NCI-H187 treated with DMSO at 0.1 percent for 48 hours (cell line): ENCODE data around the gene NDUFS4.
"Not testable (repeated sequence)": the region's sequence is repeated elsewhere in the genome, so short reads cannot be mapped to it uniquely, and the experiment has no call there.

Source experiments
- DNase-seq: peaks from one replicate; lab custom pipeline; 2025; lab: John Stamatoyannopoulos, UW

Gene NDUFS4

DNA sequence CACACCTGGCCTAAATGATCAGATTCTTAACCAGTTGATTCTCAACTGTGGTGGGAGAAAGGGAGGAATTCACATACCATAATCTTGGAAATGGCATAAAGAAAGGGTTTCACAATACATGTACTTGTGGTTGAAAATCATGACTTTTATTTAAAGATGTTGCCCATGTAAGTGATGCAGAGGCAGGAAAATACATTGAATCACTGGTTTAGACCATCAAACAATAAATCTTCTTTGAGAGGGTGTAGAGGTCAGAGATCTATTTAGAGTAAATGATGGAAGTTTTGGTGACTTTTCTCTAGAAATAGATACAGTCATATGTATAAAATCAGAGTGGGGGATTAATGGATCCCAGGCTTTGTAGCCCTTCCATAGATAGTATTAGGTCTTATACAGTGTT is 15.4 kb downstream of the NDUFS4 start:
- no peak for DNase-seq

GRCh38 chr5:53576674-53577073 is 16.2 kb downstream of the NDUFS4 start:
- no peak for DNase-seq

DNA sequence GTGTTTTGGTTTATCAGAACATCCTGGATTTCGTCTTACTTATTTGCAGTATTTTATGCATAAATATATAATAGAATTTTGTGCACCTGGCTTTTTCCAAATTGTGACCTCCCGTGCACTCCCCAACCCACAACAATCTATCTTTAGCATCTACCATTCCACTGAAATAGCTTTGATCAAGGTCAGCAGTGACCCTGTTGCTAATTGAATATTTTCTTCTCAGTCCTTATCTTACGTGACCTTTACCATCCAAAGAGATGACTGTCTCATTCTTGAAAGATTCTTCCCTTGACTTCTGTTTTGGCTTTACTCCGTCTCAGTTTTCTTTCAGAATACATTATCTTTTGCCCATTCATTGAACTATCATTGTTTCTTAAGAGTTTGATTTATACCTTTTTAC is 18.4 kb downstream of the NDUFS4 start:
- no peak for DNase-seq

DNA sequence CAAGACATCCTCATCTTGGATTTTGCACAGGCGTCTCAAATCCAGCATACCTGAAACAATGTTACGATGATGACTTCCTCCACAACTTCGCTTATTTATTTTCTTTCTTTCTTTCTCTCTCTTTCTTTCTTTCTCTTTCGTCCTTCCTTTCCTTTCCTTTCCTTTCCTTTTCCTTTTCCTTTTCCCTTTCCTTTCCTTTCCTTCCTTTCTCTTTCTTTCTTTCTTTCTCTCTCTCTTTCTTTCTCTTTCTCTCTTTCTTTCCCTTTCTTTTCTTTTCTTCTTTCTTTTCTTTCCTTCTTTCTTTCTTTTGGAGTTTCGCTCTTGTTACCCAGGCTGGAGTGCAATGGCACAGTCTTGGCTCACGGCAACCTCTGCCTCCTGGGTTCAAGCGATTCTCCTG is 20.1 kb downstream of the NDUFS4 start:
- no peak for DNase-seq

- no peak for DNase-seq
Observed at GRCh38 chr5:53582225-53582624, 21.8 kb downstream of the NDUFS4 start.

DNA sequence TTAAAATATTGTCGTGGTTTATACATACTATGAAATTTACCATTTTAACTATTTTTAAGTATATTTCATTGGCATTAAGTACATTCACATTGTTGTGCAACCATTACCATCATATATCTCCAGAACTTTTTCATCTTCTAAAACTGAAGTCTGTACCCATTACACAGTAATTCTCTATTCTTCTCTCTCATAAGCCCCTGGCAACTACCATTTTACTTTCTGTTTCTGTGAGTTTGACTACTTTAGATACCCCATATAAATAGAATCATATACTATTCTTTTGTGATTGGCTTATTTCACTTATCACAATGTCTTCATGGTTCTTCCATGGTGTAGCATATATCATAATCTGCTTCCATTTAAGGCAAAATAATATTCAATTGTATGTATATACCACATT is 30.3 kb downstream of the NDUFS4 start:
- no peak for DNase-seq

GRCh38 chr5:53594419-53594818 is 34.0 kb downstream of the NDUFS4 start:
- DNase-seq, result no peak

GRCh38 chr5:53597894-53598293 is 37.5 kb downstream of the NDUFS4 start:
- DNase-seq, result no peak

GRCh38 chr5:53601570-53601969 is 41.1 kb downstream of the NDUFS4 start:
- DNase-seq, result no peak

- DNase-seq, result no peak
Observed at GRCh38 chr5:53603009-53603687, 42.7 kb downstream of the NDUFS4 start.

DNA sequence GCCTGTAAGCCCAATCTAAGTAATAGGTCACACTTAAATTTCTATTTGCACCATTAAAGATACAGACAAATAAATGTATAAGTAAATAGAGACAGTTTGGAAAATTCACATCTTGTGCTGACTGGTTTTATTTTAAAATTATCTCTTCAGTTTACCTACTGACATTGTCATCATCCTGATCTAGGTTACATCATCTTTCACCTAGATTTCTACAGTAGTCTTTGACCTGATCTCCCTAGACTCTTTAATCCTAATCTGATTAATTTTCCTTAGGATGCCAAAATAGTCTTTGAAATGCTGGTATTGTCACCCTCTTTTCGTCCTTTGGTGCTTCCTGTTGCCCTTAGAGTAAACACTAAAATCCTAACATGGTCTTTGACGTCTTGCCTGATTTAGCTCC is 43.9 kb downstream of the NDUFS4 start:
- DNase-seq, result no peak

DNA sequence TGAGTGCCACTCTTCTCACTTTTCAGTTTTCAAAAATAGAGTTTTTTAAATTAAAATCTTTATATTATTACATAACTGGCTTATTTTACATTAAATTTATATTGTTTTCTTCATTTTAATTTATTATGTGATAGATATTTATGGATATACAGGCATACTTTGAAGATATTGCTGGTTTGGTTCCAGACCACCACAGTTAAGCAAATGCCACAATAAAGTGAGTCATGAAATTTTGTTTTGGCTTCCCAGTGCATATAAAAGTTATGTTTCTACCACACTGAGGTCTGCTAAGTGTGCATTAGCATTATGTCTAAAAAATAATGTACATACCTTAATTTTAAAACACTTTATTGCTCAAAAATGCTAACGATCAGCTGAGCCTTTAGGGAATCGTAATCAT is 47.4 kb downstream of the NDUFS4 start:
- DNase-seq, result no peak

DNA sequence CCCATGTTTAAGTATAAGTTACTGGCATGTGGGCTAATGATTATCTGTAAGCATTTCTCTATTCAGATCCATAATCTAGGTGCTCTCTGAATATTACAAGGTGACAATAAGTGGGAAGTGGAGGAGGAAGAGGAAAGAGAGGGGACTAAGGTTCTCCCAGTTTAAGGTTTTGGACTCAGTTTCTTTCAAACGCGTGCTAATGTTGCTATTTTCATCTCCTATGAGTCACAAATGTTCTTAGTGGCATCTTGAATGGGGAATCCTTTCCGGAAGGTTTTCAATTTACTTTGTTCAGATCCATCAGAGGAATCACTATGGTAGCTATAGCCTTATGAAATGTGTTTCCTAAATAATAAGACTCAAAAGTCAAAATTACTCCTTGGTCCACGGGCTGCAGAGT is 48.5 kb downstream of the NDUFS4 start:
- DNase-seq, result not testable (repeated sequence)

GRCh38 chr5:53613061-53613460 is 52.6 kb downstream of the NDUFS4 start:
- DNase-seq, result no peak

DNA sequence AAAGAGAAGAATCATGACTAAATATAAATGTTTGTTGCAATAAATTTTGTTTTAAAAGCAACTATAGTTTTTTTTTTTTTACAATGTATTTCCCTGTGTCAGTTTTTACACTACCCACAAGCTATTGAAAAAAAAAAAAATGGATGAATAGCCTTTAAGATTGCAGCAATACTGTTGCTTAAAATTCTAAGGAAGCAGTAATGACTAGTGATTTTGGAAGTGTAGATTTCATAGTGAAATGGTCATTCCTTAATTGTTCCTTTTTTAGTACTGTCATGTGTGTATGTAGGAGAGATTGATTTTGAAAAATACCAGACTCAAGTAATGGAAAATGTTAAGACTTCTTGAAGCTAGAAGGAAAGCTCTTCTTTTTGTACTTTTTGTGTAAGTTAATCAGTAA is 53.1 kb downstream of the NDUFS4 start:
- DNase-seq, result no peak

DNA sequence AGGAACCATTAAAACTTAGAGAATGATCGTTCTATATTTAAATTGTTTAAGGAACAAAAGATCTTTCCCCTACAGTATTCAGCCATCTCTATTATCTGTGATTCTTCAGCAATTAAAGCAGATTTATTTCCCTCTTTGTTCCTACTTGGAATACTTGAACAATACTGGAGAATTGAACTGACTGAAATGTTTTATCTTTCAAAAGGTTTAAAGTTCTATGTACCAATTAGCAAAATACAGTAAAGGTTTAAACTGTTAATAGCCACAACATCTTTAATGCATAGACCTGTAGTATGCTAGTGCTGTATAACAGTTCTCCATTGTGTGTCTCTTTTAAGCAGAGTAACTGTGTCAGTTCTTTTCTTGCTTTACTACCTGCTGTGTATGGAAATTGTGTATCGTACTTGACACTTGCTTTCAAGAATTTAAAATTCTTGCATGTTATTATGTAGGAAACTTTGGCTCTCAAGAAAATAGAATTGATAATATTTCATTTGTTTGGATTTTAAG is 54.0 kb downstream of the NDUFS4 start:
- no peak for DNase-seq

DNA sequence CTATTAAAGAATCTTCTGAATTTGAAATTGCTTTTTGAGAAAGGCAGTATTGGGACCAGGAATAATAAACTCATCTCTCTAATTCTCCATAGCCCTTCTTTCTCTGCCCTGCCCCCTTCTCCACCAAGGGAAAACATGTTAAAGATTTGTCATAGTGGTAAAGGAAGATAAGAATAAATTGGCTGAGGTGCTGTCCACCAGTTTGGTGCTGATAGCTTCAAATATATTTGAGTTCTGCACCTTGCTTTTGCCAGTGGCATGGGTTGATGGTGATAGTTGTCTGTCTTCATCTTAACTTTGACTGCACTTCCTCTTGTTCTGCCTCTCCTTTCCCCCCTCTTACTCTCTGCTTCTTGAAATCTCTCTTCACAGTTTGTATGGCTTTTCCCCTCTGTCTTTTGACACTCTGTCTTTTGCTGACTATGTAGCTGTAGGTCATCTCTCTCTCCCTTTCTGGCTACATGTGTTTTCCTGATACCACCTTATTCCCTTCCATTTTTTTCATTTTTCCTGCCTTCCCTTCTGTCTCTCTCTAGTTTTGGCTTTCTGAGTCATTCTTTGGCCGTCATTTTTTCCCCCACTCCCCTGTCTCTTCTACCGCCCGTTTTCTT is 56.6 kb downstream of the NDUFS4 start:
- DNase-seq, result no peak

DNA sequence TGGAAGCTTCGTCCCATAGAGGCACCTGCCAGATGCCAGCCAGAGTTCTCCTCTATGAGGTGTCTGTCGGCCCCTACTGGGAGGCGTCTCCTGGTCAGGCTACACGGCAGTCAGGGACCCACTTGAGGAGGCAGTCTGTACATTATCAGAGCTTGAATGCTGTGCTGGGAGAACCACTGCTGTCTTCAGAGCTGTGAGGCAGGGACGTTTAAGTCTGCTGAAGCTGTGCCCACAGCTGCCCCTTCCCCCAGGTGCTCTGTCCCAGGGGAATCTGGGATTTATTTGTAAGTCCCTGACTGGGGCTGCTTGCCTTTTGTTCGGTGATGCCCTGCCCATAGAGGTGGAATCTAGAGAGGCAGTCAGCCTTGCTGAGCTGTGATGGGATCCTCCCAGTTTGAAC is 70.8 kb downstream of the NDUFS4 start:
- no peak for DNase-seq

GRCh38 chr5:53642061-53642460 is 81.6 kb downstream of the NDUFS4 start:
- DNase-seq, result no peak

DNA sequence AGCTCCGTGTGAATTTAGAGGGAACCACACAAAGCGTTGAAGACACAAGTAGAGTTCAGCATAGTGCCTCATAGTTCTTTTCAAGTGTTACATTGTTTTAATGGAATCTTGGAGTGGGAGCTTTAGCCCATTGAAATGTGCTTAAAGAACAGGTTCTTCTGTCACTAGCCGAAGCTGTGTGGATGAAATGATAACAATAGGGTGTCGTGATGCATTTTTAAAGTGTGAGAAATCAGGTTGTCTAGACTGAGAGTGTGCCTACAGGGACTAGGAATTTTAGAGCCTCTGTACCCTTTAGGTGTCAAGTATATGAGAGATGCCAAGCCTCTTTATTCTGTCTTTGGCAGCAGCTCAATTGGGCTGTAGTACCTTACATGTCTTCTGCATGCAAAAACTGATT is 83.0 kb downstream of the NDUFS4 start:
- no peak for DNase-seq

GRCh38 chr5:53645078-53645477 is 84.6 kb downstream of the NDUFS4 start:
- DNase-seq, result no peak

- no peak for DNase-seq
Observed at GRCh38 chr5:53649352-53649751, 88.9 kb downstream of the NDUFS4 start.

DNA sequence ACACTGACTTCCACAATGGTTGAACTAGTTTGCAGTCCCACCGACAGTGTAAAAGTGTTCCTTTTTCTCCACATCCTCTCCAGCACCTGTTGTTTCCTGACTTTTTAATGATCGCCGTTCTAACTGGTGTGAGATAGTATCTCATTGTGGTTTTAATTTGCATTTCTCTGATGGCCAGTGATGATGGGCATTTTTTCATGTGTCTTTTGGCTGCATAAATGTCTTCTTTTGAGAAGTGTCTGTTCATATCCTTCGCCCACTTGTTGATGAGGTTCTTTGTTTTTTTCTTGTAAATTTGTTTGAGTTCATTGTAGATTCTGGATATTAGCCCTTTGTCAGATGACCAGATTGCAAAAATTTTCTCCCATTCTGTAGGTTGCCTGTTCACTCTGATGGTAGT is 100.1 kb downstream of the NDUFS4 start:
- DNase-seq, result not testable (repeated sequence)

DNA sequence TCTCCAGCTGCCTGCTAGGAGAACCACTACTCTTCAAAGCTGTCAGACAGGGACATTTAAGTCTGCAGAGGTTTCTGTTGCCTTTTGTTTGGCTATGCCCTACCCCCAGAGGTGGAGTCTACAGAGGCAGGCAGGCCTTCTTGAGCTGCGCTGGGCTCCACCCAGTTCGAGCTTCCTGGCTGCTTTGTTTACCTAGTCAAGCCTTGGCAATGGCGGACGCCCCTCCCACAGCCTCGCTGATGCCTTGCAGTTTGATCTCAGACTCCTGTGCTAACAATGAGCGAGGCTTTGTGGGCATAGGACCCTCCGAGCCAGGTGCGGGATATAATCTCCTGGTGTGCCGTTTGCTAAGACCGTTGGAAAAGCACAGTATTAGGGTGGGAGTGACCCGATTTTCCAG is 104.9 kb downstream of the NDUFS4 start:
- DNase-seq, result not testable (repeated sequence)
